Activated CD4-positive, alpha-beta memory T cell treated with anti-CD3 and anti-CD28 coated beads for 36 hours (primary cell): Measurements from ENCODE around the gene ZNHIT1. TPM values are rescaled to one million over a fixed set of nuclear protein-coding genes. Genes with fewer than 3 reads are reported as not detected.
A peak's percentile ranks its signal among the peaks of the same experiment; 100 is the strongest.

Experiments
- CTCF ChIA-PET: fragments of 350-600 bp; sonication (Branson Sonifier 250); formaldehyde crosslinking; loops from one replicate; lab custom pipeline; 2021; ENCODE audit warnings: antibody characterized with exemption, inconsistent platforms; lab: Charles Lee
- POLR2A ChIA-PET: fragments of 350-600 bp; sonication (Branson Sonifier 250); formaldehyde crosslinking; loops from one replicate; lab custom pipeline; 2021; ENCODE audit warnings: antibody characterized with exemption; lab: Charles Lee
- DNase-seq: peaks from one replicate; pipeline ENCODE4 v3.0.0-alpha.2; 2020
- H3K27ac Mint-ChIP-seq: one replicate; pipeline ENCODE4 v1.8.0; 2021; ENCODE audit warnings: mixed read lengths
- H3K27me3 Mint-ChIP-seq: one replicate; pipeline ENCODE4 v1.8.0; 2021; ENCODE audit warnings: mixed read lengths
- H3K36me3 Mint-ChIP-seq: one replicate; pipeline ENCODE4 v1.8.0; 2021; ENCODE audit warnings: mixed read lengths
- H3K4me1 Mint-ChIP-seq: one replicate; pipeline ENCODE4 v1.8.0; 2021; ENCODE audit warnings: low read depth, mixed read lengths
- H3K4me3 Mint-ChIP-seq: one replicate; pipeline ENCODE4 v1.8.0; 2021; ENCODE audit warnings: mild to moderate bottlenecking, mixed read lengths
- H3K9me3 Mint-ChIP-seq: one replicate; pipeline ENCODE4 v1.8.0; 2021; ENCODE audit warnings: mixed read lengths
- intact Hi-C: fragments of 100-400 bp; cut with micrococcal nuclease; formaldehyde crosslinking; loops from one replicate; pipeline ENCODE4 v1.15.1; 2023
- total RNA-seq, 2 experiments: library from RNA; stranded (reverse); gene quantifications; one replicate each; pipeline ENCODE4 v1.2.3, GENCODE V29; 2021

ZNHIT1 gene
- total RNA-seq, 2 experiments from 2014 or later, result 40.2 to 42.8 TPM

GRCh38 chr7:101173752-101174244, 44.2 kb upstream of the ZNHIT1 start:
- intact Hi-C loops, result loop anchor here (5.0 kb wide), 1 partner anchor 286 kb away; the partner anchor contains the start of gene UFSP1
- H3K27me3 Mint-ChIP-seq, result peaks cover 74% of the 10 kb centered on the region
- H3K4me1 Mint-ChIP-seq, result peaks cover 46% of the 10 kb centered on the region
- H3K27ac Mint-ChIP-seq, result no peak overlapping the region
- DNase-seq, result peak; percentile 86
- H3K4me3 Mint-ChIP-seq, result no peak overlapping the region
- POLR2A ChIA-PET, result interaction anchor here (1.0 kb wide), 1 partner anchor 8 kb away, joined by 5 read pairs; the partner anchor contains the start of gene VGF
- no peaks in the 10 kb centered on the region for H3K36me3 Mint-ChIP-seq
- CTCF ChIA-PET, result interaction anchor here (0.7 to 6.9 kb wide), 7 partner anchors 9 to 109 kb away, joined by 3 to 34 read pairs (median 4); partner anchors contain the start of gene VGF
- no peaks in the 10 kb centered on the region for H3K9me3 Mint-ChIP-seq

GRCh38 chr7:101174322-101174854, 43.6 kb upstream of the ZNHIT1 start:
- POLR2A ChIA-PET, result interaction anchor here (1.0 kb wide), 1 partner anchor 9 kb away, joined by 5 read pairs; the partner anchor contains the start of gene VGF
- Mint-ChIP-seq H3K4me3 (peak overlapping the region; percentile 20), H3K4me1 (peaks cover 44% of the 10 kb centered on the region), H3K36me3 (no peaks in the 10 kb centered on the region), H3K27ac (no peak overlapping the region), H3K9me3 (no peaks in the 10 kb centered on the region), H3K27me3 (peaks cover 74% of the 10 kb centered on the region)
- CTCF ChIA-PET, result interaction anchor here (0.7 to 6.9 kb wide), 6 partner anchors 9 to 108 kb away, joined by 4 to 34 read pairs (median 5); partner anchors contain the start of gene VGF
- intact Hi-C loops, result loop anchor here (5.0 kb wide), 1 partner anchor 287 kb away; the partner anchor contains the start of gene UFSP1
- no peak for DNase-seq

GRCh38 chr7:101175664-101176063, 42.3 kb upstream of the ZNHIT1 start:
- H3K27me3 Mint-ChIP-seq, result peaks cover 69% of the 10 kb centered on the region
- no peaks in the 10 kb centered on the region for H3K9me3 Mint-ChIP-seq
- ChIA-PET POLR2A (interaction anchor here (0.8 kb wide), 1 partner anchor 25 kb away, joined by 5 read pairs; no protein-coding TSS in a partner anchor), CTCF (interaction anchor here (2.7 to 6.9 kb wide), 2 partner anchors 17 to 32 kb away, joined by 27 to 34 read pairs; no protein-coding TSS in a partner anchor)
- H3K4me3 Mint-ChIP-seq, result no peak overlapping the region
- no peaks in the 10 kb centered on the region for H3K36me3 Mint-ChIP-seq
- DNase-seq, result no peak
- intact Hi-C loops, result no loop called here
- H3K4me1 Mint-ChIP-seq, result peaks cover 38% of the 10 kb centered on the region
- peak overlapping the region; percentile 5 for H3K27ac Mint-ChIP-seq

DNA sequence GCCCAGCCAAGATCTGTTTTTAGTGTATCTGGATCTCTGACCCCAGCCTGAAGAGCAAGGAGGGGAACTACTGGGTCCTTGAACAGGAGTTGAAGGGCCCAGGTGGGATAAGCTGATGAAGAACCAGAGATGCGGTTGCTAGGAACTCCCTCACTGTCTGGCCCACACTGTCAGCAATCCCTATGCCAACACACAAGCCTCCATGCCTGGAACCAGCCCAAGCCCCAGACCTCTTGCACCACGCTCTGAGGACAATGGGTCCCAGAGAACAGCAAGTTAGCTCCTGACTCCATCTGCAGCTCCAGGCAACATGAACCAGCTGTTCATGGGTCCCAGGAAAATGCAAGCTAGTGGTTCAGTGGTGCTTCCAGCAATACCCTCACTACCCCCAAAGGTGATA, 40.3 kb upstream of the ZNHIT1 start:
- intact Hi-C loops, result no loop called here
- Mint-ChIP-seq H3K9me3 (no peaks in the 10 kb centered on the region), H3K36me3 (no peaks in the 10 kb centered on the region), H3K4me3 (no peak overlapping the region), H3K27ac (no peak overlapping the region), H3K27me3 (peaks cover 66% of the 10 kb centered on the region), H3K4me1 (peaks cover 25% of the 10 kb centered on the region)
- DNase-seq, result no peak
- POLR2A ChIA-PET, result no interaction called here
- CTCF ChIA-PET, result interaction anchor here (0.8 to 6.9 kb wide), 5 partner anchors 9 to 105 kb away, joined by 3 to 34 read pairs (median 3); no protein-coding TSS in a partner anchor

DNA sequence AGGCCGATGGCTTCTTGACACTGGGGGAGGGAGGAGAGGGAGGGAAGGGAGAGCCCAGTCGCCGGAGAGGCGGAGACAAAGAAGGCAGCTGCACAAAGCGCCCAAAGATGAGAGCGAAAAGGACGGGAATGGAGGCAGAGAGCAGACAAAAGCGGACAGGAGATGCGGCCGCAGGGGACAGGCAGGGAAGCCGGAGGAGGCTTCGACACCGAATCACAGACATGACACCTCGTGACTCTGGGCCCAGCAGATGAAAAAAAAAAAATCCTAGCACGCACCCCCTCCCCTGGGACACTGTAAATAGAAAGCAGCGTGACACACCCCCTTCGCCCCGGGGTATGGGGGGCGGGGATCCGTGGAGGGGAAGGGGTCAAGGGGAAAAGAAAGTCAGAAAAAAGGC, 38.8 kb upstream of the ZNHIT1 start:
- ChIA-PET POLR2A (no interaction called here), CTCF (interaction anchor here (6.9 kb wide), 1 partner anchor 13 kb away, joined by 34 read pairs; no protein-coding TSS in a partner anchor)
- Mint-ChIP-seq H3K36me3 (no peaks in the 10 kb centered on the region), H3K4me3 (no peak overlapping the region), H3K9me3 (no peaks in the 10 kb centered on the region), H3K27ac (no peak overlapping the region), H3K4me1 (peaks cover 15% of the 10 kb centered on the region), H3K27me3 (peaks cover 56% of the 10 kb centered on the region)
- intact Hi-C loops, result no loop called here
- DNase-seq, result no peak

DNA sequence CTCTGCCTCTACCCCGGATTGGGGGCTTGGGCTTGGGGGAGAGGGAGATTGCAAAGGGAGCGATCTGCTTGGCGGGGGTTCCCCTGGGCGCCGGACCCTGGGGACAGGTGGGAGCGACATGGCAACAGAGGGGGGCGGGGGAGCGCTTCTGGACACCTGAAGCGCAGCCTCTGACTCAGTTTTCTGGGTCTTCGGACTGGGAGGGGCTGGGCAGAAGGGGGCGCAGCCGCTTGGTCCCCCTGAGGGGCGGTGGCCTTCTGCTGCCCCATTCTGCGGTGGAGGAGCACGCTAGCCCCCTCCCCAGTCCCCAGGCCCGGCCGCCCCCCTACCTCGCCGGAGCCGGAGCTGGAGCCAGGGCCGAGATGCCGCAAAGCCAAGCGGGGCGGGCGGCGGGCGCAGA, 38.3 kb upstream of the ZNHIT1 start:
- H3K4me1 Mint-ChIP-seq, result peaks cover 9% of the 10 kb centered on the region
- CTCF ChIA-PET, result no interaction called here

DNA sequence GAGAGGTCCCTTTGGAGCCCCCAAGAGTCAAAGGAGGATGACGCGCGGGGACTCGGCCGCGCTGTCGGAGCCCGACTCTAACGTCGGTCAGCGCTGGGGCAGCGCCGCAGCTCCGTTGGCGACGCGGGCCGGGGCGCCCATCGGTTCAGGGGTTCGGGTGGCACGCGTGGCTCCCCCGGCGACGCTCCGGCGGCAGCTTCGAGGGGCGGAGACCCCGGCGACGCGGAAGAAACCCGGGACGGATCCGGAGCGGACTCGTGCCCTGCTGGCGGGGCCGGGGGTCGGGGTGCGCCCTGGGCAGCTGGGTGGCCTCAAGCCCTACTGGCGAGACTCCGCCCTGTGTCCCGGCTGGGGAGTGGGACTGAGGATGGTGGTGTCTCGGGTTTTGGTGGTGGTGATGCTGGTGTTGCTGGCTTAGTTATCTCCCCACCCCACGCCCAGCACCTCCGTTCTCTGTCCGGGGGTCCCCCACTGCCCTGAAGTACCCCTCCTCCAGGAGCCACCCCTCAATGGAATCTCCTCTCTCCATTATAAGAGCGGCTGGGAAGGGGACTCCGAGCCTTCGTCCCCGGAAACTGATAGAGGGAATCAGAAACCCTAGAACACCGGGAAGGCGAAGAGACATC, 37.7 kb upstream of the ZNHIT1 start, which contains the start of gene NAT16:
TSS of gene NAT16 (minus strand) at position 164 of the 626 bp plus-strand sequence. CDS start 5,486 bp downstream, outside the sequence.
- H3K9me3 Mint-ChIP-seq, result no peaks in the 10 kb centered on the region
- H3K27me3 Mint-ChIP-seq, result peaks cover 48% of the 10 kb centered on the region
- ChIA-PET CTCF (no interaction called here), POLR2A (no interaction called here)
- no peak within 1 kb of the TSS for H3K27ac Mint-ChIP-seq
- peaks cover 9% of the 10 kb centered on the region for H3K4me1 Mint-ChIP-seq
- DNase-seq, result no peak
- intact Hi-C loops, result no loop called here
- H3K36me3 Mint-ChIP-seq, result no peaks in the 10 kb centered on the region
- no peak within 1 kb of the TSS for H3K4me3 Mint-ChIP-seq

More for the DNA sequence above, 38.3 kb upstream of the ZNHIT1 start:
- Mint-ChIP-seq H3K9me3 (no peaks in the 10 kb centered on the region), H3K27me3 (peaks cover 51% of the 10 kb centered on the region), H3K27ac (no peak overlapping the region), H3K4me3 (no peak overlapping the region), H3K36me3 (no peaks in the 10 kb centered on the region)
- POLR2A ChIA-PET, result no interaction called here
- DNase-seq, result no peak
- intact Hi-C loops, result no loop called here

- Mint-ChIP-seq H3K27me3 (peaks cover 22% of the 10 kb centered on the region), H3K27ac (no peak overlapping the region), H3K4me3 (no peak overlapping the region), H3K4me1 (peaks cover 5% of the 10 kb centered on the region), H3K36me3 (no peaks in the 10 kb centered on the region), H3K9me3 (no peaks in the 10 kb centered on the region)
- POLR2A ChIA-PET, result interaction anchor here (0.6 kb wide), 1 partner anchor 42 kb away, joined by 3 read pairs; no protein-coding TSS in a partner anchor
- intact Hi-C loops, result no loop called here
- CTCF ChIA-PET, result interaction anchor here (1.5 to 1.6 kb wide), 2 partner anchors 42 to 106 kb away, joined by 4 to 8 read pairs; no protein-coding TSS in a partner anchor
- no peak for DNase-seq
These were observed 32.6 kb upstream of the ZNHIT1 start for GRCh38 chr7:101185258-101185839.

GRCh38 chr7:101186194-101186593, 31.8 kb upstream of the ZNHIT1 start:
- no peak for DNase-seq
- Mint-ChIP-seq H3K4me3 (no peak overlapping the region), H3K9me3 (no peaks in the 10 kb centered on the region), H3K36me3 (no peaks in the 10 kb centered on the region), H3K27me3 (peaks cover 16% of the 10 kb centered on the region), H3K27ac (no peak overlapping the region), H3K4me1 (peaks cover 2% of the 10 kb centered on the region)
- intact Hi-C loops, result no loop called here
- CTCF ChIA-PET, result interaction anchor here (1.5 kb wide), 1 partner anchor 105 kb away, joined by 4 read pairs; no protein-coding TSS in a partner anchor
- POLR2A ChIA-PET, result interaction anchor here (0.6 kb wide), 1 partner anchor 43 kb away, joined by 3 read pairs; no protein-coding TSS in a partner anchor

DNA sequence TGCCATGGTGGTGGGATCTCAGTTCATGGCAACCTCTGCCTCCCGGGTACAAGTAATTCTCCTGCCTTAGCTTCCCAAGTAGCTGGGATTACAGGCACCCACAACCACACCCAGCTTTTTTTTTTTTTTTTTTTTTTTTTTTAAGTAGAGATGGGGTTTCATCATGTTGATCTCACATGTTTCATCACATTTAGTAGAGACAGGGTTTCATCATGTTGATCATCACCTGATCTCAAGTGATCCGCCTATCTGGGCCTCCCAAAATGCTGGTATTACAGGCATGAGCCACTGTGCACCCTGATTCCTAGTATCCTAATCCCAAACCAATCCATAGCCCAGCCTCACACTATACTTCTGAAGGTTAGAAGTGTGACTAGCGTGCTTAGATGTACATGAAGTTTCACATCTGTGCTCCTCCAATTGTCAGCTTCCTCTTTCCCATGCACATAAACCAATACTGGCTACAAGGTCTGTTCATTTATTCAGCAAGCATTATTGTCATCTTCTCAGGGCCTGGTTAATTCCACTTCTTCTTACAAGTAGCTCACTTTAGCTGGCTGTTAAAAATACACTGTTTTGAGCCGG, 31.0 kb upstream of the ZNHIT1 start:
- H3K27me3 Mint-ChIP-seq, result peaks cover 15% of the 10 kb centered on the region
- H3K4me1 Mint-ChIP-seq, result peaks cover 2% of the 10 kb centered on the region
- intact Hi-C loops, result no loop called here
- no peaks in the 10 kb centered on the region for H3K9me3 Mint-ChIP-seq
- no peak overlapping the region for H3K4me3 Mint-ChIP-seq
- POLR2A ChIA-PET, result interaction anchor here (0.8 kb wide), 1 partner anchor 13 kb away, joined by 3 read pairs; no protein-coding TSS in a partner anchor
- no peak overlapping the region for H3K27ac Mint-ChIP-seq
- CTCF ChIA-PET, result interaction anchor here (1.2 to 1.5 kb wide), 2 partner anchors 43 to 104 kb away, joined by 4 read pairs; no protein-coding TSS in a partner anchor
- no peaks in the 10 kb centered on the region for H3K36me3 Mint-ChIP-seq
- no peak for DNase-seq

GRCh38 chr7:101189109-101189508, 28.9 kb upstream of the ZNHIT1 start:
- Mint-ChIP-seq H3K36me3 (no peaks in the 10 kb centered on the region), H3K4me3 (no peak overlapping the region), H3K27me3 (peaks cover 6% of the 10 kb centered on the region), H3K27ac (no peak overlapping the region), H3K9me3 (no peaks in the 10 kb centered on the region), H3K4me1 (no peaks in the 10 kb centered on the region)
- intact Hi-C loops, result no loop called here
- CTCF ChIA-PET, result interaction anchor here (9.8 kb wide), 1 partner anchor 45 kb away, joined by 297 read pairs; no protein-coding TSS in a partner anchor
- POLR2A ChIA-PET, result no interaction called here
- no peak for DNase-seq
